Panc1 (cell line): ENCODE data around the gene BTG2. TPM values are rescaled to one million over a fixed set of nuclear protein-coding genes. Genes with fewer than 3 reads are reported as not detected.

ENCODE experiments used
- ATAC-seq: fragments of 200-7000 bp; cut with Tn5 transposase; 2 replicates; pipeline ENCODE4 v1.9.1; 2020; ENCODE audit warnings: mild to moderate bottlenecking, moderate library complexity
- BruUV-seq: library from RNA; stranded (reverse); fragments of 400-500 nt; replicated peaks from 2 replicates; lab custom pipeline; 2021; lab: Mats Ljungman, UMichigan
- CTCF ChIA-PET: fragments of 300-600 bp; sonication (Branson Sonifier 250); formaldehyde crosslinking; loops from one replicate; lab custom pipeline; 2022; ENCODE audit warnings: antibody characterized with exemption; lab: Charles Lee
- POLR2A ChIA-PET: fragments of 300-600 bp; sonication (Branson Sonifier 250); formaldehyde crosslinking; loops from one replicate; lab custom pipeline; 2022; ENCODE audit warnings: antibody characterized with exemption; lab: Charles Lee
- DNase-seq: peaks from one replicate; pipeline ENCODE4 v3.0.0-alpha.2; 2010; ENCODE audit warnings: low read depth, low spot score
- H3K27ac ChIP-seq: 2 replicates; pipeline ENCODE4 v1.5.1; 2011; ENCODE audit warnings: mild to moderate bottlenecking, low read length, inconsistent platforms
- H3K27me3 ChIP-seq: fragments of 200-500 bp; sonication (Bioruptor generic); 2 replicates; pipeline ENCODE4 v1.6.0; 2014; ENCODE audit warnings: low read length, inconsistent platforms; ENCODE audit not compliant: control insufficient read depth, insufficient read depth
- H3K36me3 ChIP-seq: fragments of 200-500 bp; sonication (Bioruptor generic); 2 replicates; pipeline ENCODE4 v1.5.1; 2014; ENCODE audit warnings: inconsistent platforms, mild to moderate bottlenecking, low read length, moderate library complexity; ENCODE audit not compliant: control insufficient read depth, insufficient read depth
- H3K4me1 ChIP-seq: 2 replicates; pipeline ENCODE4 v1.5.1; 2011; ENCODE audit warnings: inconsistent platforms, mild to moderate bottlenecking, low read length, moderate library complexity; ENCODE audit not compliant: control insufficient read depth, insufficient read depth
- H3K4me3 ChIP-seq, 2 experiments: 2 replicates each; pipeline ENCODE4 v1.5.1; 2011 to 2012; ENCODE audit warnings: low read depth in 2 of 2, low read length in 2 of 2, mild to moderate bottlenecking in 2 of 2, inconsistent platforms in 1 of 2, moderate library complexity in 1 of 2
- H3K9me3 ChIP-seq: fragments of 200-500 bp; sonication (Bioruptor generic); 2 replicates; pipeline ENCODE4 v1.5.1; 2014; ENCODE audit warnings: low read depth, mild to moderate bottlenecking, inconsistent platforms, low read length, moderate library complexity; ENCODE audit not compliant: control insufficient read depth, insufficient read depth
- CTCF ChIP-seq: fragments of 450-650 bp; IDR thresholded peaks from 2 replicates; pipeline ENCODE4 v1.5.1; 2017; ENCODE audit warnings: mild to moderate bottlenecking
- POLR2AphosphoS5 ChIP-seq: IDR thresholded peaks from 2 replicates; pipeline ENCODE4 v1.6.1; 2012; ENCODE audit warnings: mild to moderate bottlenecking, low read depth, low read length, moderate library complexity
- REST ChIP-seq, 2 experiments: IDR thresholded peaks; 2 replicates each; pipeline ENCODE4 v1.6.1; 2011 to 2012; ENCODE audit warnings: low read depth in 2 of 2, control low read depth in 1 of 2, low read length in 1 of 2, mild to moderate bottlenecking in 1 of 2, moderate library complexity in 1 of 2; ENCODE audit not compliant: insufficient read depth in 1 of 2
- SIN3A ChIP-seq: IDR thresholded peaks from 2 replicates; pipeline ENCODE4 v1.6.1; 2012; ENCODE audit warnings: low read depth, mild to moderate bottlenecking, low read length, moderate library complexity, borderline replicate concordance; ENCODE audit not compliant: insufficient read depth
- TCF7L2 ChIP-seq: IDR thresholded peaks from 2 replicates; pipeline ENCODE4 v1.6.1; 2011; ENCODE audit warnings: mild to moderate bottlenecking, low read depth, low read length, inconsistent platforms
- in situ Hi-C: cut with HindIII; loops from 2 replicates; pipeline ENCODE4 v1.10.0; 2016; ENCODE audit warnings: low sequenced_read_pairs, low pct_unique_long_range_greater_than_20kb
- intact Hi-C: fragments of 100-400 bp; cut with micrococcal nuclease; formaldehyde crosslinking; loops from one replicate; pipeline ENCODE4 v1.10.0; 2022; ENCODE audit not compliant: unreplicated experiment
- total RNA-seq: library from RNA; stranded (reverse); gene quantifications from one replicate; pipeline ENCODE4 v1.2.1, GENCODE V29; 2021; ENCODE audit not compliant: unreplicated experiment

Gene BTG2
- total RNA-seq, 1 experiment from 2014 or later: 6.1 TPM

GRCh38 chr1:203278885-203279406 lies 26.4 kb upstream of the BTG2 start:
- H3K27ac ChIP-seq: no peak overlapping the region
- in situ Hi-C loops: no loop called here

GRCh38 chr1:203280061-203280460 lies 25.3 kb upstream of the BTG2 start:
- no peak for ATAC-seq

More at GRCh38 chr1:203278885-203279406, 26.4 kb upstream of the BTG2 start:
- TF ChIP-seq REST (IDR thresholded peaks at IDR 0.05; ENCODE audit: insufficient read depth in 1 of 2, low read depth in 2 of 2, low read length in 1 of 2) (no peak), CTCF (no peak), TCF7L2 (no peak), SIN3A (no peak), POLR2AphosphoS5 (no peak)
- ChIA-PET CTCF (no interaction called here), POLR2A (no interaction called here)
- H3K36me3 ChIP-seq: no peaks in the 10 kb centered on the region
- no peaks in the 10 kb centered on the region; the same call in 1 of the 2 replicates for H3K4me1 ChIP-seq
- BruUV-seq: no TSS peak
- no peaks in the 10 kb centered on the region for H3K9me3 ChIP-seq
- ATAC-seq (no peak), DNase-seq (no peak)
- no peaks in the 10 kb centered on the region for H3K27me3 ChIP-seq
- intact Hi-C loops: no loop called here
- H3K4me3 ChIP-seq: no peak overlapping the region

More at GRCh38 chr1:203280061-203280460, 25.3 kb upstream of the BTG2 start:
- Histone ChIP-seq H3K4me1 (no peaks in the 10 kb centered on the region), H3K27ac (no peak overlapping the region), H3K36me3 (no peaks in the 10 kb centered on the region), H3K27me3 (no peaks in the 10 kb centered on the region; the same call in 1 of the 2 replicates), H3K4me3 (no peak overlapping the region), H3K9me3 (no peaks in the 10 kb centered on the region)
- POLR2A ChIA-PET: no interaction called here
- TF ChIP-seq POLR2AphosphoS5 (no peak), REST (IDR thresholded peaks at IDR 0.05; ENCODE audit: insufficient read depth in 1 of 2, low read depth in 2 of 2, low read length in 1 of 2) (no peak), TCF7L2 (no peak)
- DNase-seq: no peak
- CTCF ChIA-PET: interaction anchor here (0.7 to 0.8 kb wide), 2 partner anchors 41 to 48 kb away, joined by 7 to 8 read pairs; no protein-coding TSS in a partner anchor
- intact Hi-C loops: no loop called here
- no TSS peak for BruUV-seq
- in situ Hi-C loops: no loop called here
